ENCODE measurements around the gene TANGO2.

The TANGO2 gene

DNA sequence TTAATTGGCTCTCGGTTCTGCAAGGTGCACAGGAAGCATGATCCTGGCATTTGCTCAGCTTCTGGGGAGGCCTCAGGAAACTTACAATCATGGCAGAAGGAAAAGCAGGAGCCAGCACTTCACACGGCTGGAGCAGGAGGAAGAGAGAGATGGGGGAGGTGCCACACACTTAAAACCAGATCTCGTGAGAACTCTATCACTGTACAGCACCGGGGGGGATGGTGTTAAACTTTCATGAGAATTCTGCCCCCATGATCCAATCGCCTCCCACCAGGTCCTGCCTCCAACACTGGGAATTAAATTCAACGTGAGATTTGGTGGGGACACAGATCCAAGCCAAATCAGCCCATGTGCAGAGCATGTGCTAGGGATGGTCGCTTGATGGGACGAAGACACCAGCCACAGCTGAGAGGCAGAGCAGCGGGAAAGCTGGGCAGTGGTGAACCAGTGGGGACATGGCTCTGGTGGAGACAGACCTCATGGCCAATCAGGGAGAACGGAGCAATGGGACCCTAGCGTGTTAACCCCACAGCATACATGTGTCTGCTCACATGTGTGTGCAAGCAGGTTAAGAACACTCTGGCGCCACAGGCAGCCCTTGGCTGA is 6.2 kb downstream of the TANGO2 start:
- no peak for DNase-seq (ENCODE audit: low read depth)

DNA sequence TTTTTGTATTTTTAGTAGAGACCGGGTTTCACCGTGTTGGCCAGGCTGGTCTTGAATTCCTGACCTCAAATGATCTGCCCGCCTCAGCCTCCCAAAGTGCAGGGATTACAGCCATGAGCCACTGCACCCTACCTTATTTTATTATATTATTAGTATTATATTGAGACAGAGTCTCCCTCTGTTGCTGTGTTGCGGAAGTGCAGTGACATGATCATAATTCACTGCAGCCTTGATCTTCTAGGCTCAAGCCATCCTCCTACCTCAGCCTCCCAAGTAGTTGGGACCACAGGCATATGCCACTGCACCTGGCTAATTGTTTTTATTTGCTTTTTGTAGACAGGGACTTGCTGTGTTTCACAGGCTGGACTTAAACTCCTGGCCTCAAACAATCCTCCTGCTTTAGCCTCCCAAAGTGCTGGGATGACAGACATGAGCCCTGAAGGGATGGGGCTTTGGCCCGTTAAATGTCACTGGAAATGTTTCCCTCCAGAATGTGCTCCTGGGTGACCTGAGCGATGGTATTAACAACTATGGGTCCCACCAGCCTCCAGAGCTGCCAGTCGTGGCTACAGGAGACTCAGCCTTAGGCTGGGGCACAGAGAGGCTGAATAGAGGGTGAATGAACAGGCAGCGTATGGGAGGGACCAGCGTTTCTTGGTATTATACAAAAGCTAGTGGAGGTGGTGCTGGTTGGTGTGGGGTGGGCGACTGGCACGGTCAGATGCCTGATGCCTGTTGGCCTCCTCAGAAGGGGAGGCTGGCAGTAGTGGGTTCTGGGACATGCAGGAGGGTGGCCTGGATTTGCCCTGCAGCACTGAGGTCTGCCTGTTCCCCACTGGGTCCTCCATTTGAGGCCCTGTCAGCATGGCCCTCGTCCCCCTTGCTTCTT is 7.3 kb downstream of the TANGO2 start:
- no peak for DNase-seq (ENCODE audit: low read depth)

DNA sequence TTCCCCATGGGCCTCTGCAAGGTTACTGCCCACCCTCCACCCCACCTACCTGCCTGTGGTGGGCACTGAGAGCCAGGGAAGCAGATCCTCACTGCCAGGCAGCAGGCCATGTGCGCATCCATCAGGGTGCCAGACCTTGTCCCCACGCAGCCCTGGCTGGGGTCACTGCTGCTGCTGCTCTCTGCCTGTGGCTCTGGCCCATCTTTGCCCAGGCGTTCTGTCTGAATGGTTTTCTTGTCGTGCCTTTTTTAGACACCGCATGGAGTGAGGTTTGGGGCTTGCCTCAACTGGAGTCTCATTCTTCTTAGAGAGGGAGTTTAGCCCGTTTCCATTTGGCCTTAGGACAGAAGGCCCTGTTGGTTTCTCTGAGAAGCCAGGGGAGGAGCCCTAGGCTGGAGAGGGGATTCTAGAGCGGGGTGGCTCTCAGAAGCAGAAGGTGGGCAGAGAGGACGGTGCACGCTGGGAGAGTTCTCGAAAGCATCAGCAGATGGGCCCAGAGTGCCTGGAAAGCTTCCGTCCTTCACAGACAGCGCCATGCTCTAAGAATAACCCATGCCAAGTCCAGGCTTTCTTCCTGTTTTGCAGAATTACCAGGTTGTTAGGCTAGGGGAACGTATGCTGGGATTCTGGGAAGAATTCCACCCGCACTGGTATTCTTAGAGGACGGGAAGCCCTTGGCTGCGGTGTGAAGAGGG is 8.1 kb downstream of the TANGO2 start:
- DNase-seq (ENCODE audit: low read depth), result no peak

DNA sequence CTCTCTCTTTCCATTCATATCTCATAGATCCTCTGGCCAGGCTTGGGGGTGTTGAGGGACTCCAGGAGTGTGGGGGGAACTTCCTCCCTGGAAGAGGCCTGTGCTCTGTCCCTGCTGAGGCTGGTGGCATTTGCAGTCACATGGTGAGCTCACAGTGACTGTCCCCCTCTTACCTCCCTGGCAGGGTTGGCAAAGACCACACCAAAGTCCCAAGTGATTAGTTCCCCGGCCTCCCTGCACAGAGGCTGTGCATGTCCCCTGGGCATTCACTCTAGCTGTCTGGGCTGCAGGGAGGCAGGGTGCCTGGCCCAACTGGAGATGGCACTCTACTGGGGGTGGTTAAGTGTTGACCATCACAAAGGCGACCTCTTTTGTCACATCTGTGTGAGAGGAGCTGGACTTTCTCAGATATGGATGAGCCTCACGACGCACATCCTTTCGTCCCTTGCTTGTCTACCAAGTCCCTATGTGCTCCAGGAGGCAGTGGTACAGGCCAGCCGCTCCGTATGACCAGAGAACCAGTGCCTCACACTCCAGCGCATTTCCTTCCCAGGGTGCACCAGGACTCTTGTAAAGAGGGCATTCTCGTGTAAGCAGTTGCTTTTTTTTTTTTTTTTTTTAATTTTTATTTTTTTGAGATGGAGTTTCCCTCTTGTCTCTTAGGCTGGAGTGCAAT is 8.8 kb downstream of the TANGO2 start:
- no peak for DNase-seq (ENCODE audit: low read depth)

DNA sequence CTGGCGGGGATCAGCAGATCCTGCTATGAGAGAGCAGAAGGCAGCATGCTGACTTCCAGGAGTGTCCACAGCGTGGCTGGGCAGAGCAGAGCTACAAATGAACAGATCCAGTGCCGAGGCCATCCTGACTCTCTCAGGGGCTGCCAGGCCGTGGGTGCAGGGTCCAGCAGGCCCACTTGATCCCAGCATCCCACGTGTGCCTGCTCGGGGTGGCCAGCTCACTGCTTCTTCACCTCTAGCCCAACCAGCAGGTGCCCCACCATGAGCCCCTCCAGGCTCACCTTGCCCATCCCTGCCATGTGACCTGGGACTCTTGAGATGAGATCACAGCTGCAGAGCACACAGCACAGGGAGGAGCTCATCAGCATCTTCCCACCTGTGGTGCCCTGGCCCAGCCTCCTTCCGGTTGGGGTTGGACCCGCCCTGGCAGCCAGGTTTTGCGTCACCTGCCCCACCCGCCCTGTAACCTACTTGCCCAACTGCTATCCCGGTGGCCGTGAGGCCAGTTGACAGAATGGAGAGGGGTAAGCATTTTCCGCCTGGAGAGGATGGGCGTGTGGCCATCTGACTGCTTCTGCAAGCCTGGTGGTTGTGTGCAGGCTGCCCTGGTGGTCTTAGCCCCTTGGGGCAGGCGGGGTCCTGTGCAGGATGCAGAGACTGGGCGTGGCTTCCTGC is 11.0 kb downstream of the TANGO2 start:
- DNase-seq (ENCODE audit: low read depth), result no peak

DNA sequence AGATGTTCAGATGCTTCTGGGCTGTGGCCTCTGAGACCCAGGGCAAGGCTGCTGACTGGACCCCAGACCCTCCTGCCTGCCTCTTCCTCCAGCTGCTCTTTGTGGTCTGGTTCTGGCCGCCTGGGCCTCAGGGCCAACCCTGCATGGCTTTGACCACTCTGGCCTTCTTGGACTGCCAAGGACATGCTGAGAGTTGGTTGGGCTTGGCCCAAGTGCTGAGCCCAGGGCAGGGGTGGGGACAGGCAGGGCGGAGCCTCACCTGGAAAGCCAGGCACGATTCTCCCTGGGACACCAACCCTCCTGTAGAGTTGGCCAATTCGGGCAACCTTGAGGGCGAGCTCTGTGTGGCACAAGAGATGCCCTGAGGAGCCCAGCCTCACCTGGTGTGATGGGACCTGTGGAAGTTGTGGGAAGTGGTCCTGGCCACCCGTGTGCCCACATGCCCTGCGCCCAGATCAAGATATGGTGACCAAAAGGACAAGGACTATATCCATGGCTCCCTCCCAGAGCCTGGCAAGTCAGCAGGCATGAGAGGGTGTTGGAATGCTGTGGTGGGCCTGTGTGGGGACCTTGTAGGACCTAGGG is 11.6 kb downstream of the TANGO2 start:
- DNase-seq (ENCODE audit: low read depth), result no peak

DNA sequence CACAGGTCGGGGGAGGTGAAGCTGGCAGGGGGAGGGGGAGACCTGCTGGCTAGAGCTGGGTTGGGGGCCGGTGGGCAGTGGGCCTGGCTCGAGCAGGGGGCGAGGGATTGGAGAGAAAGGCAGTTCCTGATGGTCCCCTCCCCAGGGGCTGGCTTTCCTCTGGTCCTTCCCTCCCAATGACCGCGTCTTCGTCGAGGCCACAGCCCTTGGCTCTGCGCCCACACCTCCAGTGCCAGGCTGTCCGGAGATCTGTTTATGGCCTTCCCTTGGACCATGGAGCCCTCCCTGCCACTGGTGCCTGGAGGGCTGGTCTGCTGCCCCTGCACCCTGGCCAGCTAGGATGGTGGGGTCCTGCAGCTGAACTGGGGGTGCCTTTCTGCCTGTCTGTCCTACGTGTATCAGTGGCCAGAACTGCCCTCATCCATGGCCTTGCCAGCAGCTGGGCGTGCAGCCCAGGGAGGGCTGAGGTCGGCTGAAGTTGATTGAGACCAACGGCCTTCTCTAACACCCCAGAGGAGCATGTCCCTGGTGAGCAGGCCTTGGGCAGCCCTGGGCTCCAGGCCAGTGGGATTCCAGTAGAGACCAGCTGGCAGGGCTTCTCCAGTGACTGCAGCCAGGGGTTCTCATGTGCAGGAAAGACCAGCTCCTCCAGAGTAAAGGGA is 12.3 kb downstream of the TANGO2 start:
- no peak for DNase-seq (ENCODE audit: low read depth)

DNA sequence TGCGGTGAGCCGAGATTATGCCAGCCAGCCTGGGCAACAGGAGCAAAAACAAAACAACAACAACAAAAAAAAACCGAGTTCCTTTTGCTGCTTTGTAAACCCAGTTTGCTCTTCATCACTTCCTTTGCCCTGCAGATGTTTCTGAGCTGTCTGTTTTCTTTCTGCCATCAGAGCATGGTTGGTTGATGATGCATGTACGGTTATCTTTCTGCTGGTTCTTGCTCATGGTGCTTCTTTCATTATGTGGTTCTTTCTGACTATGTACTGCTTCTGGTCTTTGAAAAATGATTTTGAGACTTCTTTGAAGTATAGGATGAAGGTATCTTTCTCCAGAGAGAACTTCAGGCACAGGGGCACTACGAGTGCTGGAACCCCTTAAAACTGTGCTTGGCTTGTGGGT is 13.2 kb downstream of the TANGO2 start:
- DNase-seq (ENCODE audit: low read depth), result no peak

DNA sequence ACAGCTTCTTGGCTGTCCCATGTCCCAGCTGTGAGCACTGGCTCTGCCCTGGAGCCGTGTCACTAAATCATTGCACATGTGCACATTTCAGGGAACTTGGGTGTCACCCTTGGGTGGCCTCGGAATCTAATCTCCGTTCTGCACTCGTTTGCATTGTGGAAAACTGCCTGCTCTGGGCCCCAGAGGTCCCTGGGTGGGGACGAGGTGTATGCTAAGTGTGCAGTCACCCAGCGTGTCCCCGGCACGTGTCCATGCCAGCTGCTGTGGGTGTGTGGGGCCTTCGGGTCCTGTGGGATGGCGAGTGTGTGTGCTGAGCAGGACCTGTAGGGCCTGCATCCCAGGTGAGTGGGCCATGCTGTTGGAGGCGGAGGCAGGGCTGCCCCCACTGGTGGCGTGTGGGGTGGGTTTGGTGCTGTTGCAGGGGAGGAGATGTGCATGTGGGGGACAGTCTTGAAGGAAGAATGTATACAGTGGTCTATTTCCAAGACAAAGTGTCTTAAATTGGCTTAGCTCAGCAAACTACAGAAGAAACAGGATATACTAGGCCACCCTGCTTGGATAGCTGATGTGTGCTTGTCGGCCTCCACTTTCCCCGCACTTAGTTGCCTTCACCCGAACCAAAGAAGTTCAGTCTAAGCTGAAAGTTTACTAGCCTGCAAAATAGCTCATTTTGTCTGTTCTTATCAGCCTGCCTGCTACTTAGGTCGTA is 14.6 kb downstream of the TANGO2 start:
- DNase-seq (ENCODE audit: low read depth), result no peak

DNA sequence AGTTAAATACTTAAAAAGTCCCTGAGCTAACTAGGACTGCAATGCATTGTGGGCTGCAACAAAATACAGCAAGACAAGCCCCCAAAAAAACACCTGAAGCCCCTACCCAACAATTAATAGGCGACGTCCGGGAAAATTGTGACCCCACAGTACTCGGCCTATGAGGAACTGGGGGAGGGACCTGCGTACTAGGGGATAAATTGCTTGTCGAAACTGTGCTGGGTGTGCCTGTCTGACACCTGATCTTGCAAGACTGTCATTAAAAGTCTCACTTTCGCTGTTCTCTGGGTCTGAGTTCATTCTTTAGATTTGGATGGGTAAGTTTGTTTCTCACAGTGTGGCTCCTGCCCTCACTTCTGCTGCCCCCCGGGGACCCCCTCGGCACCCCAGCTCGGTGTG is 15.2 kb downstream of the TANGO2 start:
- no peak for DNase-seq (ENCODE audit: low read depth)

DNA sequence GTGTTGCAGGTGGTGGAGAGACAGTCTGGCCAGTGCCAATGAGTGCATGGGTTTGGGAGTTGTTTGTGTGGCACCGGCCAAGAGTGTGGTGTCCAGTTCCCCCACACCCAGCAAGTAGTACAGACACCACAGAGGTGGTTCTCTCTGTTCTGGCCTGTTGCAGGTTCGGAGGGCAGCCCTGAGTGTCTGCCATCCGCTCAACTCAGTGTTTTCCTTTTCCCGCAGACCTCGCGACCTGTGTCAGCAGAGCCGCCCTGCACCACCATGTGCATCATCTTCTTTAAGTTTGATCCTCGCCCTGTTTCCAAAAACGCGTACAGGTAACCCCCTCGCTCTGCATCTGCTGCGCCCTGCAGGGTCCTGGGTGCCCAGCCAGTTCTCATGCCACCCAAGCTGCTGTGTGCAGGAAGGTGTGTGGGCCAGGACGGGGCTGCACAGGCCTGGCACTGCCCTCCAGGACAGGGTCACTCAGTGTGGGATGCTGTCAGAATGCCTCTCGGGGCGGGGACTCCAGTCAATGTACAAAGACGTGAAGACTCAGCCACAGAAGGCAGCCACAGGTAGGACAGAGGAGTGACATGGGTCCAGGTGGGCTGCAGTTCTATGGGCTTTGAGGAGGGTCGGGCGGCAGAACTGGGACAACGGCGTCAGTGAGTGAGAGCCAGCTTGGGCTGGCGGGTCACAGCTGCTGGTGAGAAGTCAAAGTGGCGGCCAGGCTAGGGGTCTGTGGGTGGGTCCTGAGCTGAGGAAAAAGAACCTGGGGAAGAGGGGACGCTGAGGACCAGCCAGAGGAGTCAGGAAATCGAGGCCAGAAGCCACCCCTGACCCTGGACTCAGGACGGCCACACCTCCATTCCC is 15.9 kb downstream of the TANGO2 start:
- no peak for DNase-seq (ENCODE audit: low read depth)

DNA sequence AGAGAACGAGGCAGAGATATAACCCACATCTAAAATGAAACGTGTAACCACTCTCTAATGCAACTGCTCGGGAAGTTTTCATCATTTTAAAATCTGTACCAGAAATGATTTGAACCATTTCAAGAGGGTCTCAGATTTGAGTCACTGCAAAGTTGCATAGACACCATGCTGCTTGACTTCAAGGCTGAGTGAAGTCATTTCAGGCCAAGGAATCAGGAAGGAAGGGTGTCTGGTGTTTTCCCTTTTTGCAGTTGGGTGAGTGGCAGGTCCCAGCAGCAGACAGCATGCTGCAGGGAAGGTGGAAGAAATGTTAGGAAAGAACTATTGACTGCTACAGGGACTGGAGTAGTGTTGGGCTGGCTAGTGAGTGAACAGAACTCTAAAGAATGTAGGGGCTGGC is 16.5 kb downstream of the TANGO2 start:
- no peak for DNase-seq (ENCODE audit: low read depth)

DNA sequence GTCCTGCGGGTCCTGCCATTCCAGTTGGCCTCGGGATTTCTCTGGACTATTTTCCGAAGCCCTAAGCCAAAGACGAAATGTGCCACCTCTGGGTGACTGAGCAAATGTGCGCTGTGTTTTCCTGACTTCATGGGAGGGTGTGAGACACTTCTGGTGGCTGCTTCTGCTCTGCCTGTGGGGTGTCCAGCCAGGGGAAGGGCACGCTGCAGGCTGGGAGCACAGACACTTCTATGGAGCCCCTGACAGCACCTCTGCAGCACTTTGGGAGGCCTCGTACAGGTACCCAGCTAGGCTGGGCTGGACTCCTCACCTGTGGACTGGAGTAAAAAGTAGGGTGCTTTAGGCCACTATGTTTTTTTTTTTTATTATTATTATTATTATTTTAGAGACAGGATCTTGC is 17.7 kb downstream of the TANGO2 start:
- no peak for DNase-seq (ENCODE audit: low read depth)

DNA sequence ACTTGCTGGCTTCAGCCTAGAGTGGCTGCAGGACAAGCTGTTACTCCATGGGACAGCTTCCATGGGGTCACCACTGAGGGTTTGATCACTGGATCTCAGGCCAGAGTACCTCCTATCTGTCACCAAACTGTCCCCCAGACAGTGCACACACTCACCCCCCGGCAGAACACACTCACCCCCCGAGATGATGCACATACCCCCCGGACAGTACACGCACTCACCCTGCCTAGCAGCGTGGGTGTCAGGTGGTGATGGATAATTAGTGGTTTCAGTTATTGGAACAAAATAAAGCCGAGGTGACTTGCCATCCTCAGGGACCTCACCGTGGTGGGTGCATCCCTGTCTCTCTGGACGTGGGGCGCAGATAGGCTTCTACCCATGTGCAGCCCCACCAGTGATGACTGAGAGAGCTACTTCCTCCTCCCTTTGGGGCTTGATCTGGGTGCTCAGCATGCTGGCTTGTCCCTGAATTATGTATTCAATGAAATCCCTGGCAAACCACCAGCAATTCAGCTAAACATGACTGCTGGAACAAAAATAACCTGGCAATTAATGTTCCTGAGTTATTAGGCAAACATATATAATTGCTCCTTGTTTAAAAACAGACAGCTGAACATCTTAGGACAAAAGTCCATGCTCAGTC is 18.9 kb downstream of the TANGO2 start:
- DNase-seq (ENCODE audit: low read depth), result no peak

DNA sequence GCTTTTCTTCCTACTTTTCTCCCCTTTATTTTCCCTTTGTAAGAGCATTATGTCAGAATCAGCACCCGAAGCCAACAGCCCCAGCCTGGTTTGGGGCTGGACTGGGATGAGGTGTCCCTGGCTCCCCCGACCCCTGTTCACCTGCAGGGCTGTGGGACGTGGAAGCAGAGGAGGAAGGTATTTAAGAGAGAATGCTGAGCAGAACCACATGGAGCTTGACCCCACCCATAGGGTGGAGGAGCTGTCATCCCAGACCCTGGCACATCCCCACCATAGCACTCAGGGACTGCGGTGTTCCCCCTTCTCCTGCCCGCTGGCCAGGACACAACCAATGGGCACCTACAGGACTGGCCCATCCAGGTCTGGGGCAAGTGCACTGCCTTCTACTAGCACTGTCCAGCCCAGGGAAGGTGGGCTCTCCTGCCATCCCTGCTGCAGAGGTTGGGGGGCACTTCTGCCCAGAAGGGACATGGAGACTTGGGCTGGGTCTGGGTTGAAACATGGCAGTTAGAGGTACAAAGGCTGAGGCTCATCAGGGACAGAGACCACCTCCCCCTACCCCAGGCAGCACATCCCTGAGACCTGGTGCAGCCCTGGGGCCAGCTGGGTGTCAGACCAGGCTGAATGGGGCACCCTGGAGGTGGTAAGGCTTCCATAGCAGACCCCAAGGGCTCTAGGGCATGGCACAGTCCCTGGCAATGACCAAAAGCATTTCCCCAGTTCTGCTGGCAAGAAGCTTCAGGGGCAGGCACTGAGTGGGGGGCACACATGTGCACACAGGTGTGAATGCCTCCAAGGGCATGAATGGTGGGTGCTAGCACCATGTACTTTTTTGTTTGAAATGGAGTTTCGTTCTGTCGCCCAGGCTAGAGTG is 19.7 kb downstream of the TANGO2 start:
- no peak for DNase-seq (ENCODE audit: low read depth)

DNA sequence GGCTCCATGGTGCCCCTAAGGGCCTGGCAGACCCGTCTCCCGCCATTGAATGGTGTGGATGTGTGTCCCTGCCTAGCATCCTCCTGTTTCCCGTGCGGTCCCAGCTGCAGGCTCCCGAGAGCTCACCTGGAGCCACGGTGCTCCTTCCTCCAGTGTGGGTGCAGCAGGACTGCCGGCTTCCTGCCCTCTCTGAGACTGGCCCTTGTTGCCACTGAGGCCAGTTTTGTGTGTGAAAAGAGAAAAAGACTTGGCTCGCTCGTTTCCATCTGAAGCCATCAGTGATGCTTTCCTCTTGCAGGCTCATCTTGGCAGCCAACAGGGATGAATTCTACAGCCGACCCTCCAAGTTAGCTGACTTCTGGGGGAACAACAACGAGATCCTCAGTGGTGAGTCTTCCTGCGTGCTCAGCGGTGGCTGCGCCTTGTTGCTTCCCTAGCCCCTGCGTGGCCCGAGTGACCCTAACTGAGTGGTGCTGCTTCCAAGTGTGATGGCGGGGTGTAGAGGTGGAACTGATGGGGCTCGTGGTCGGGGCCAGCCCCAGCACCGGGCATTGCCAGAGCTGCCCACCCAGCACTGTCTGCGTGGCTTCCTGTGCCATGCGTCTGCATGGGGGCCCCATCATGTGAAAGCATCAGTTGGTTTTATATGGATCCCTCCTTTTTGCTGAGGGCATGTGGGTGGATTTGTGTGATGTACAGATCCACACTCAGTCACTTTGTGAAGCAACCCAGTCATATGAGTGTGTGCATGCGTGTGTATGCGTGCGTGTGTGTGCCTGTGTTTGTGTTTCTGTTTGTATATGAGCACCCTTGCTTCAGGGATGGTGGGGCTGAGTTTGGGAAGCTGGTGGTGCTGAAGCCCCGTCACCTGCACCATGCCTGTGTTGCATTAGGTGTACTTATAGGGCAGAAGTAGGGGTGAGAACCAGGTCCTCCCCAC is 22.4 kb downstream of the TANGO2 start:
- DNase-seq (ENCODE audit: low read depth), result no peak

DNA sequence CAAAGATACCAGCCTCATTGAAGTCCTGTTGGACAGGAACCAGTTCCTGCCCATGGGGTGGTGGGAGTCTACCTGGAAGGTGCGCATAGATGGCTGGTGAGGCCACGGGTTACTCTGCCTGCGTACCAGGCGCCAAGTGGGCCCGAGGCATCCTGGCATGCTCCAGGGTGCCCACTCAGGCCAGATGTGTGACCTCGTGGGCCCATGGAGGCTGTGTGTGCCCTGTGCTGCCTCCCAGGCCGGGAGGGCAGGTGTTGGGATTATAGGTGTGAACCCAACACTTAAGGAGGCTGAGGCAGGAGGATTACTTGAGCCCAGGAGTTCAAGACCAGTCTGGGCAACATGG is 23.1 kb downstream of the TANGO2 start:
- DNase-seq (ENCODE audit: low read depth), result no peak

Measured in stimulated activated CD8-positive, alpha-beta memory T cell treated with anti-CD3 and anti-CD28 coated beads, Interleukin-4, amount 100 ng/mL, for 24 hours (primary cell).